Liver (tissue), 3 donors: ENCODE measurements around the gene LRRC7.

Experiments
- ATF3 ChIP-seq: IDR thresholded peaks from 2 replicates; pipeline ENCODE4 v1.6.1; 2016; ENCODE audit warnings: antibody characterized with exemption
- CTCF ChIP-seq: fragments of 150-350 bp; IDR thresholded peaks from 2 replicates; pipeline ENCODE4 v1.5.1; 2017; ENCODE audit warnings: improper control_type of control experiment, low read depth, low read length; ENCODE audit not compliant: missing input control
- FOXA1 ChIP-seq: IDR thresholded peaks from 2 replicates; pipeline ENCODE4 v1.6.1; 2016; ENCODE audit warnings: antibody characterized with exemption
- JUND ChIP-seq, 2 donors: IDR thresholded peaks; 2 replicates each; pipeline ENCODE4 v1.6.1; 2016; ENCODE audit warnings: antibody characterized with exemption in 2 of 2
- MAX ChIP-seq: IDR thresholded peaks from 2 replicates; pipeline ENCODE4 v1.6.1; 2016; ENCODE audit warnings: antibody characterized with exemption
- RAD21 ChIP-seq, 2 donors: IDR thresholded peaks; 2 replicates each; pipeline ENCODE4 v1.6.1; 2016; ENCODE audit warnings: antibody characterized with exemption in 2 of 2, mild to moderate bottlenecking in 2 of 2
- REST ChIP-seq: IDR thresholded peaks from 2 replicates; pipeline ENCODE4 v1.6.1; 2016; ENCODE audit warnings: antibody characterized with exemption, mild to moderate bottlenecking
- SP1 ChIP-seq: IDR thresholded peaks from 2 replicates; pipeline ENCODE4 v1.6.1; 2018; ENCODE audit warnings: antibody characterized with exemption, mild to moderate bottlenecking
- TAF1 ChIP-seq: conservative IDR thresholded peaks from 2 replicates; pipeline ENCODE4 v1.6.1; 2016; ENCODE audit warnings: antibody characterized with exemption, mild to moderate bottlenecking
- YY1 ChIP-seq: IDR thresholded peaks from 2 replicates; pipeline ENCODE4 v1.6.1; 2016; ENCODE audit warnings: antibody characterized with exemption, mild to moderate bottlenecking
- donor health status: healthy.
- donor health status: healthy.

DNA sequence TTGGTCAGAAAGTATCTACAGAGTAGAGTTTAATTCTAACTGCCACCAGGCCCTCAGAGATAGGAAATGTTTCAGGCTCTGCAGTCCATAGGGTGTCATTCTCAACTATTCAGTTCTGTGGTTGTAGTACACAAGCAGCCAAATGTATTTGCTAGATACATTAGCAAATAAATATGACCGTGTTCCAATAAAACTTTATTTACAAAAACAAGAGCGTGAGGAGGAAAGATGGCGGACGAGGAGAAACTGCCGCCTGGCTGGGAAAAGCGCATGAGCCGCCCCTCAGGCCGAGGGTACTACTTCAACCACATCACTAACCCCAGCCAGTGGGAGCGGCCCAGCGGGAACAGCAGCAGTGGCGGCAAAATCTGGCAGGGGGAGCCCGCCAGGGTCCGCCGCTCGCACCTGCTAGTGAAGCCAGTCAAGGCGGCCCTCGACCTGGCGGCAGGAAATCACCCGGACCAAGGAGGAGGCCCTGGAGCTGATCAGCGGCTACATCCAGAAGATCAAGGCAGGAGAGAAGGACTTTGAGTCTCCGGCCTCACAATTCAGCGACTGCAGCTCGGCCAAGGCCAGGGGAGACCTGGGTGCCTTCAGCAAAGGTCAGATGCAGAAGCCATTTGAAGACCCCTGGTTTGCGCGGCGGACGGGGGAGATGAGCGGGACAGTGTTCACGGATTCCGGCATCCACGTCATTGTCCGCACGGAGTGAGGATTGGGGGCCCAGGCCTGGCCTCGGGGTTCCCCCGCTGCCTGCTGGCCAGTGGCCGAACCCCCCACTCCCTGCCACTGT is 351.6 kb downstream of the LRRC7 start:
- TF ChIP-seq CTCF (no peak), REST (no peak), RAD21 (IDR thresholded peaks at IDR 0.05) (no peak), YY1 (no peak), ATF3 (no peak), MAX (no peak), JUND (IDR thresholded peaks at IDR 0.05) (no peak), TAF1 (no peak), SP1 (no peak), FOXA1 (no peak)
